HCT116 (cell line): ENCODE results near the gene NLRP4.

Experiments
- CEBPB ChIP-seq: IDR thresholded peaks from 2 replicates; pipeline ENCODE4 v1.6.1; 2012; ENCODE audit warnings: low read depth
- EZH2 ChIP-seq: fragments of 200-600 bp; sonication (generic); IDR thresholded peaks from 2 replicates; pipeline ENCODE4 v1.6.1; 2017; ENCODE audit warnings: antibody characterized with exemption, mixed run types
- EZH2phosphoT487 ChIP-seq: fragments of 200-600 bp; IDR thresholded peaks from 2 replicates; pipeline ENCODE4 v1.6.1; 2018; ENCODE audit warnings: antibody characterized with exemption, borderline replicate concordance
- POLR2A ChIP-seq: IDR thresholded peaks from 2 replicates; pipeline ENCODE4 v1.7.0; 2011; ENCODE audit warnings: borderline replicate concordance; ENCODE audit not compliant: insufficient read depth, insufficient read length; ENCODE audit errors: extremely low read depth
- POLR2AphosphoS5 ChIP-seq: IDR thresholded peaks from 2 replicates; pipeline ENCODE4 v1.6.1; 2011; ENCODE audit warnings: mild to moderate bottlenecking, low read depth, low read length, moderate library complexity
- RAD21 ChIP-seq: IDR thresholded peaks from 2 replicates; pipeline ENCODE4 v1.6.1; 2012; ENCODE audit warnings: low read depth, mild to moderate bottlenecking
- SIN3A ChIP-seq: IDR thresholded peaks from 2 replicates; pipeline ENCODE4 v1.6.1; 2012; ENCODE audit warnings: low read depth
- TCF7L2 ChIP-seq: IDR thresholded peaks from 2 replicates; pipeline ENCODE4 v1.7.0; 2011; ENCODE audit warnings: borderline replicate concordance, inconsistent platforms; ENCODE audit not compliant: insufficient read depth, insufficient read length; ENCODE audit errors: extremely low read depth
- YY1 ChIP-seq: IDR thresholded peaks from 2 replicates; pipeline ENCODE4 v1.6.1; 2011; ENCODE audit warnings: low read length, low read depth, moderate library complexity, mild to moderate bottlenecking; ENCODE audit not compliant: insufficient replicate concordance; ENCODE audit errors: extremely low read depth
- ZFX ChIP-seq: fragments of 450-650 bp; IDR thresholded peaks from 2 replicates; pipeline ENCODE4 v1.6.1; 2017
- TF ChIP-seq, protein P1 (sequence below), 3 experiments: fragments of 200-600 bp in 1 of 3; sonication (generic) in 1 of 3; IDR thresholded peaks in 2 of 3; conservative IDR thresholded peaks in 1 of 3; 2 replicates each; pipeline ENCODE4 v1.5.1; 2012 to 2017; ENCODE audit warnings: low read depth in 2 of 3, low read length in 2 of 3, antibody characterized with exemption in 1 of 3, borderline replicate concordance in 1 of 3, control low read depth in 1 of 3, mild to moderate bottlenecking in 1 of 3, mixed read lengths in 1 of 3, mixed run types in 1 of 3, moderate library complexity in 1 of 3; ENCODE audit not compliant: insufficient read depth in 1 of 3
- TF ChIP-seq, protein P2 (sequence below): IDR thresholded peaks from 2 replicates; pipeline ENCODE4 v1.6.1; 2011; ENCODE audit warnings: mild to moderate bottlenecking, low read length, moderate library complexity; ENCODE audit not compliant: insufficient replicate concordance; ENCODE audit errors: extremely low read depth

DNA sequence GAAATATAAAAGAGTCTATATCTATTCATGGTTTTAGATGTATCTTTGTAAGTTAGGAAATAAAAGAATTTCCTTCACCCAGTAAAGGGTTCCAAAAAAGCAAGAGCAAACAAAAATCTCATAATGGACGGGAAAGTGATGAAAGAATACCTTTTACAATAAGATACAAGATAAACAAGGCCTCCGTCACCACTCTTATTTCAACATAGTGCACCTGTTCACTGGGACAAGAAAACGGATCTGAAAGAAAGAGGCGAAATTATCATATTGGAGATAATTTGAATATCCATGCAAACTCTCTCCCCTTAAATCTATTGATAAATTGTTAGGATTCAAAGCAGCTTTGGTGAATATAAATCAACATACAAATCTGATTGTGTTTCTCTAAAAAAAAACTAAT lies 3.7 kb upstream of the NLRP4 start:
- TF ChIP-seq, protein P1, sequence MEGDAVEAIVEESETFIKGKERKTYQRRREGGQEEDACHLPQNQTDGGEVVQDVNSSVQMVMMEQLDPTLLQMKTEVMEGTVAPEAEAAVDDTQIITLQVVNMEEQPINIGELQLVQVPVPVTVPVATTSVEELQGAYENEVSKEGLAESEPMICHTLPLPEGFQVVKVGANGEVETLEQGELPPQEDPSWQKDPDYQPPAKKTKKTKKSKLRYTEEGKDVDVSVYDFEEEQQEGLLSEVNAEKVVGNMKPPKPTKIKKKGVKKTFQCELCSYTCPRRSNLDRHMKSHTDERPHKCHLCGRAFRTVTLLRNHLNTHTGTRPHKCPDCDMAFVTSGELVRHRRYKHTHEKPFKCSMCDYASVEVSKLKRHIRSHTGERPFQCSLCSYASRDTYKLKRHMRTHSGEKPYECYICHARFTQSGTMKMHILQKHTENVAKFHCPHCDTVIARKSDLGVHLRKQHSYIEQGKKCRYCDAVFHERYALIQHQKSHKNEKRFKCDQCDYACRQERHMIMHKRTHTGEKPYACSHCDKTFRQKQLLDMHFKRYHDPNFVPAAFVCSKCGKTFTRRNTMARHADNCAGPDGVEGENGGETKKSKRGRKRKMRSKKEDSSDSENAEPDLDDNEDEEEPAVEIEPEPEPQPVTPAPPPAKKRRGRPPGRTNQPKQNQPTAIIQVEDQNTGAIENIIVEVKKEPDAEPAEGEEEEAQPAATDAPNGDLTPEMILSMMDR (IDR thresholded peaks at IDR 0.05 in 2 of 3, conservative IDR thresholded peaks at IDR 0.05 in 1 of 3; ENCODE audit: borderline replicate concordance in 1 of 3, insufficient read depth in 1 of 3, low read depth in 2 of 3, low read length in 2 of 3) = no peak
- TF ChIP-seq ZFX (no peak), POLR2A (no peak), SIN3A (no peak), TCF7L2 (no peak), EZH2 (no peak), EZH2phosphoT487 (no peak), POLR2AphosphoS5 (no peak), RAD21 (no peak), CEBPB (no peak), YY1 (no peak)
- TF ChIP-seq, protein P2, sequence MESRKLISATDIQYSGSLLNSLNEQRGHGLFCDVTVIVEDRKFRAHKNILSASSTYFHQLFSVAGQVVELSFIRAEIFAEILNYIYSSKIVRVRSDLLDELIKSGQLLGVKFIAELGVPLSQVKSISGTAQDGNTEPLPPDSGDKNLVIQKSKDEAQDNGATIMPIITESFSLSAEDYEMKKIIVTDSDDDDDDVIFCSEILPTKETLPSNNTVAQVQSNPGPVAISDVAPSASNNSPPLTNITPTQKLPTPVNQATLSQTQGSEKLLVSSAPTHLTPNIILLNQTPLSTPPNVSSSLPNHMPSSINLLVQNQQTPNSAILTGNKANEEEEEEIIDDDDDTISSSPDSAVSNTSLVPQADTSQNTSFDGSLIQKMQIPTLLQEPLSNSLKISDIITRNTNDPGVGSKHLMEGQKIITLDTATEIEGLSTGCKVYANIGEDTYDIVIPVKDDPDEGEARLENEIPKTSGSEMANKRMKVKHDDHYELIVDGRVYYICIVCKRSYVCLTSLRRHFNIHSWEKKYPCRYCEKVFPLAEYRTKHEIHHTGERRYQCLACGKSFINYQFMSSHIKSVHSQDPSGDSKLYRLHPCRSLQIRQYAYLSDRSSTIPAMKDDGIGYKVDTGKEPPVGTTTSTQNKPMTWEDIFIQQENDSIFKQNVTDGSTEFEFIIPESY = no peak
